Dendritic cell treated with granulocyte-macrophage colony-stimulating factor and Interleukin-4, amounts not matched to agents 40 ng/mL and 50 ng/mL, for 4 days (primary cell): ENCODE data around the gene RPL11.

Source experiments
- H3K27ac Mint-ChIP-seq: one replicate; pipeline ENCODE4 v1.8.0; 2022; ENCODE audit warnings: mild to moderate bottlenecking, mixed read lengths
- H3K27me3 Mint-ChIP-seq: one replicate; pipeline ENCODE4 v1.8.0; 2022; ENCODE audit warnings: mild to moderate bottlenecking, mixed read lengths
- H3K36me3 Mint-ChIP-seq: one replicate; pipeline ENCODE4 v1.8.0; 2022; ENCODE audit warnings: low read depth, mixed read lengths
- H3K4me1 Mint-ChIP-seq: one replicate; pipeline ENCODE4 v1.8.0; 2022; ENCODE audit warnings: low read depth, mixed read lengths
- H3K4me3 Mint-ChIP-seq: one replicate; pipeline ENCODE4 v1.8.0; 2022; ENCODE audit warnings: mild to moderate bottlenecking, moderate library complexity, mixed read lengths
- H3K9me3 Mint-ChIP-seq: one replicate; pipeline ENCODE4 v1.8.0; 2022; ENCODE audit warnings: mixed read lengths
- intact Hi-C: fragments of 100-400 bp; cut with micrococcal nuclease; formaldehyde crosslinking; loops from one replicate; pipeline ENCODE4 v1.15.0; 2022

Gene RPL11

GRCh38 chr1:23696335-23696989, 4.9 kb downstream of the RPL11 start:
- Mint-ChIP-seq H3K4me3 (no peak overlapping the region), H3K27me3 (no peaks in the 10 kb centered on the region), H3K27ac (no peak overlapping the region), H3K4me1 (peaks cover 52% of the 10 kb centered on the region), H3K36me3 (peaks cover 98% of the 10 kb centered on the region), H3K9me3 (no peaks in the 10 kb centered on the region)
- intact Hi-C loops, result no loop called here

- intact Hi-C loops, result no loop called here
- H3K4me3 Mint-ChIP-seq, result no peak overlapping the region
- H3K36me3 Mint-ChIP-seq, result peaks cover 98% of the 10 kb centered on the region
Measured at GRCh38 chr1:23698466-23698865, 6.9 kb downstream of the RPL11 start.

DNA sequence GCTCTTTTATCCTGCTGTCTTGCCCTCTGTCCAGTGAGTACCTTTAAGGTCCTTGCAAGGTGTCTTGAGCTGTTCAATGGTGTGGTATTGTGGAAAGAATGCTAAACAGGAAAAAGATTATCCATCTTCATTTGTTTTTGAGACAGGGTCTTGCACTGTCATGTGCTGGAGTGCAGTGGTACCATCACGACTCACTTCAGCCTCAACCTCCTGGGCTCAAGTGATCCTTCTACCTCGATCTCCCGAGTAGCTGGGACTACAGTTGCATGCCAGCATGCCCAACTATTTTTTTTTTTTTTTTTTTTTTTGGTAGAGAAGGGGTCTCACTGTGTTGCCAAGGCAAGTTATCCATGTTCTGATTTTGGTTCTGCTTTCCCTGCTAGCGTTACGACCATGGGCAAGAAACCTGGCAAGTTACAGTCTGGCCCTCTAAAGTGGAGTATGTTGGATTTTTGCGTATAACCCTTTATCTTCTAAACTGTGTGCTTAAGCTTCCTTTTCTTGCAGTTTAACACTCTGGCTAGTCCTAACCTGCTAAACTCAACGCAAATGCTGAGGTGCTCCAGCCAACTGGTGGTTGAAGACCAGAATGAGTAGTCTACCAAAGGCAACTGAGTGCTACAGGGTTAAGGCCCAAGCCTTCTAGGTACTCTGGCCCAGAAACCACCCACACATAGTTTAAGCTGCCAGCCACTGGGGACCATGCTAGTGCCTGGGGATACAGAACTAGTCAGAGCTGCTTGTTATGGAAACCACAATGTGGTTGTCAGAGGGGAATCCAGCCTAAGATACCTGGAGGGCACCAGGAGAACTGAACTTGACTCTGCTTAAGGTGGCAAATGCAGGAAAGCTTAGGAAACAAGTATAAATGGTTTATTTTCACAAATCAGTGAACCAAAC, 7.9 kb downstream of the RPL11 start:
- Mint-ChIP-seq H3K4me1 (peaks cover 28% of the 10 kb centered on the region), H3K27ac (no peak overlapping the region), H3K9me3 (no peaks in the 10 kb centered on the region), H3K36me3 (peaks cover 94% of the 10 kb centered on the region), H3K4me3 (no peak overlapping the region), H3K27me3 (no peaks in the 10 kb centered on the region)
- intact Hi-C loops, result no loop called here

More at GRCh38 chr1:23698466-23698865, 6.9 kb downstream of the RPL11 start:
- Mint-ChIP-seq H3K4me1 (peaks cover 39% of the 10 kb centered on the region), H3K27ac (no peak overlapping the region), H3K27me3 (no peaks in the 10 kb centered on the region), H3K9me3 (no peaks in the 10 kb centered on the region)

- peaks cover 12% of the 10 kb centered on the region for H3K4me1 Mint-ChIP-seq
- intact Hi-C loops, result no loop called here
- H3K9me3 Mint-ChIP-seq, result no peaks in the 10 kb centered on the region
- no peak overlapping the region for H3K4me3 Mint-ChIP-seq
- peaks cover 80% of the 10 kb centered on the region for H3K36me3 Mint-ChIP-seq
- peak overlapping the region; percentile 30 for H3K27ac Mint-ChIP-seq
- no peaks in the 10 kb centered on the region for H3K27me3 Mint-ChIP-seq
Measured at GRCh38 chr1:23701310-23701709, 9.7 kb downstream of the RPL11 start.

DNA sequence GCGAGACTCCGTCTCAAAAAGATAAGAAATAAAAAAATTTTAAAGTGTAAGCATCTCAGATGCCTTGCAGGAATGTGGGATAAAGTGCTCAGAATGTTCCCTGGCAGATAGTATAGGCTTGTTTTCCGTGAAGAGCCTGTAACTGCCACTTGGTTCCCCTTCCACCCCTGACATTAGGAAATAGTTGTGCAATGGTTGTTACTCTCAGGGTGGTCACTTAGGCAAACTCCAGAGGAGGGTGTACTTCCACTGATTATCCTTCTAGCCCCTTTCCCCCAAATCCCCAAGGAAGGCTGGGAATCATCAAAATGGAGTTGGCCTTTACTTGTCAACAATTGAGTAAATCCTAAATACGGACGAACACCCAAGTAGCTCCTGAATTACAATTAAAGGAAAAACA, 10.4 kb downstream of the RPL11 start:
- no peak overlapping the region for H3K4me3 Mint-ChIP-seq

DNA sequence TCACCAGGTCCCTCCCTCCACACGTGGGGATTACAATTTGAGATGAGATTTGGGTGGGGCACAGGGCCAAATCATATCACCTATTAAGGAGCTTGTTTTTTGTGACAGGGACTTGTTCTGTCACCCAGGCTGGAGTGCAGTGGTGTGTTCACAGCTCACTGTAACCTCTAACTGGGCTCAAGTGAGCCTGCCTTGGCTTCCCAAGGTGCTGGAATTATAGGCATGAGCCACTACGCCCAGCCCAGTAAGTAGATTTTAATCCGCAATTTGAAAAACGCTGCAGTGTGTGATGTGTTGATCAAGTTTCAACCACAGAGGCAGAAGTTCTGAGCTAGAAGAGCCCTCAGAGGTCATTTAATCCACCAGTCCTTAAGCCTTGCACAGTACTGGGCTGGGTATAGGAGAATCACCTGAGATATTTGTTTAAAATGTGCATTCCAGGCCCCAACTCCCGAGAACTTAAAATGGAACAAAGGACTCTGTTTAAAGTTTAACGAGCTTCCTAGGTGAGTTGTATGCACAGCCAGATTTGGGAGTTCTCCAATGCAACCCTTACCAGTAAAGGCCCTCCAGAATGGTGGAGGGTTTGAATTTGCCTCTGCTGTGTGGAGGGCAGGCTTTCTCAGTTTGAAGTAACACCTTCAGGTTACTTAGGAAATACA, 13.4 kb downstream of the RPL11 start:
- H3K27me3 Mint-ChIP-seq, result no peaks in the 10 kb centered on the region
- H3K4me3 Mint-ChIP-seq, result no peak overlapping the region
- no peak overlapping the region for H3K27ac Mint-ChIP-seq
- H3K9me3 Mint-ChIP-seq, result no peaks in the 10 kb centered on the region
- intact Hi-C loops, result no loop called here
- peaks cover 5% of the 10 kb centered on the region for H3K4me1 Mint-ChIP-seq
- H3K36me3 Mint-ChIP-seq, result peaks cover 58% of the 10 kb centered on the region

More for the DNA sequence above, 10.4 kb downstream of the RPL11 start:
- Mint-ChIP-seq H3K4me1 (peaks cover 6% of the 10 kb centered on the region), H3K27me3 (no peaks in the 10 kb centered on the region), H3K27ac (peak overlapping the region; percentile 30), H3K9me3 (no peaks in the 10 kb centered on the region), H3K36me3 (peaks cover 73% of the 10 kb centered on the region)
- intact Hi-C loops, result no loop called here

DNA sequence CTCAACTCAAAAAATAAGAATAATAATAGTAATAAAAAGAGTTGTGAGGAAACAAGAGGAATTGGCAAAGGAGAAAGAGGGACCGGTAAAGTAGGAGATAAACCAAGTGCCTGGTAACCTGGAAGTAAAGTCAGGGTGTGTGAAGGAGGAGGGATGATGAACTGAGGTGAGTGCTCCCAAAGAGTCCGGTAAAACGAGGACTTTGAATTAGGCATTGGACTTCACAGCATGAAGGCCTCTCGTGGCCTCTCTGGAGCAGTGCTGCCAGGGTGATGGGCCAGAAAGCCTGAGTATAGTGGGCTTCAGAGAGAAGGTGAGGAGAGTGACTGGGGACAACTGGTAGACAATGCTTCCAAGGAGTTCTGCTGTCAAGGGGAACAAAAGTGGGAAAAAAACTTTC, 17.6 kb downstream of the RPL11 start:
- peaks cover 5% of the 10 kb centered on the region for H3K4me1 Mint-ChIP-seq
- H3K27me3 Mint-ChIP-seq, result no peaks in the 10 kb centered on the region
- no peak overlapping the region for H3K27ac Mint-ChIP-seq
- no peak overlapping the region for H3K4me3 Mint-ChIP-seq
- H3K36me3 Mint-ChIP-seq, result peaks cover 26% of the 10 kb centered on the region
- no peaks in the 10 kb centered on the region for H3K9me3 Mint-ChIP-seq
- intact Hi-C loops, result no loop called here

DNA sequence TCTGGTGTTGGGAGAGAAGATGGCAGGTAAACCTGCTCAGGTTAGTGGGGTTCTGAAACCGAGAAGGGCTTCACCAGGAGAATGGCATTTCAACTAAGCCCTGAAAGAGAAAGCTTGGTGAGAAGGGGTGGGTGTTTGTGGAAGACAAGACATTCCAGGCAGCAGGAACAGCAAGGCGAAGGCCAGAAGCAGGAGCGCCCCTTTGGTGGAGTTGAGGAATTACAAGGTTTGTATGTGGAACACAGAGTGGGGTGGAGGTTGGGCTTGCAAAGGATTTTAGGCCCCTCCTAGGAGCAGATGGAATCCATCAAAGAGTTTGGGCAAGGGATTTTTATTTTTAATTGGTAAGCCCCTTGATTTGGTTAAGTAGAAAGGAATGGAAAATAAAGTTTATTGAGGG, 26.9 kb downstream of the RPL11 start:
- H3K27me3 Mint-ChIP-seq, result no peaks in the 10 kb centered on the region
- no peak overlapping the region for H3K27ac Mint-ChIP-seq
- H3K9me3 Mint-ChIP-seq, result no peaks in the 10 kb centered on the region
- H3K4me1 Mint-ChIP-seq, result peaks cover 15% of the 10 kb centered on the region
- intact Hi-C loops, result loop anchor here (5.0 kb wide), 1 partner anchor 34 kb away; no protein-coding TSS in a partner anchor
- no peak overlapping the region for H3K4me3 Mint-ChIP-seq
- H3K36me3 Mint-ChIP-seq, result peaks cover 5% of the 10 kb centered on the region

GRCh38 chr1:23719162-23719820, 27.7 kb downstream of the RPL11 start:
- Mint-ChIP-seq H3K36me3 (peaks cover 5% of the 10 kb centered on the region), H3K4me3 (no peak overlapping the region), H3K27me3 (no peaks in the 10 kb centered on the region), H3K9me3 (no peaks in the 10 kb centered on the region), H3K27ac (no peak overlapping the region), H3K4me1 (peaks cover 21% of the 10 kb centered on the region)
- intact Hi-C loops, result loop anchor here (5.0 kb wide), 1 partner anchor 33 kb away; no protein-coding TSS in a partner anchor

DNA sequence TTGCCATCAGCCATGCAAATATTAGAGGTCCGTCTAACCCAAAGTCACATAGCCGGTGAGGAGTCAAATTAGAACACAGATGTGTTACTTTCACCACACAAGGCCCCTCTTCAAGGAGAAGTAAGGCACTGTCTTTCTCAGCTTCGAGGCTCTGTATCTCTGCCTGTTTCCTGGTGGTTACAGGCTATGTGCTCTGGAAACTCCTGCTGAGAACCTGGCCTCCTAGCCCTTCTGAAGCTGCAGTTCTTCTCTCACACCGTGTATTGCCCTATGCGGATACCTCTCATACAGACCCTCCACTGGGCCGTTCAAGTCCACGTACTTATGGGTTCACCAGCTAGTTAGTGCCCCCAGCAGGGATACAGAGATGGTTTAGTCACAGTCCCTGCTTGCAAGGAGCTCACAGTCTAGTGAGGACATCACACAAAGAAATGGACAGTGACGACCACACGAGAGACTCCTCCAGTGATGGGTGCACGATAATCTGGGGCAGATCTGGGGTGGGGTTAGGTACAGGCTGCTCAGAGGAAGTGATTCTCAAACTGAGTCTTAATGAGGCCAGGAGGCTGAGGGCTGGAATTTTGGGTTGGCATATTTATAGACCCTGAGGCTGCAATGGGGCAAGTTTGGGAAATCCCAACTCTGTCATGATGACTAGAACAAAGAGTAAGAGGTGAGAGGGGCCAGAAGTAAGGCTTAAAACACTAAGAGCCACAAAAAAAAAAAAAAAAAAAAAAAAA, 28.8 kb downstream of the RPL11 start:
- Mint-ChIP-seq H3K9me3 (no peaks in the 10 kb centered on the region), H3K27me3 (no peaks in the 10 kb centered on the region), H3K4me1 (peaks cover 21% of the 10 kb centered on the region), H3K36me3 (peaks cover 5% of the 10 kb centered on the region), H3K27ac (no peak overlapping the region), H3K4me3 (no peak overlapping the region)
- intact Hi-C loops, result no loop called here

DNA sequence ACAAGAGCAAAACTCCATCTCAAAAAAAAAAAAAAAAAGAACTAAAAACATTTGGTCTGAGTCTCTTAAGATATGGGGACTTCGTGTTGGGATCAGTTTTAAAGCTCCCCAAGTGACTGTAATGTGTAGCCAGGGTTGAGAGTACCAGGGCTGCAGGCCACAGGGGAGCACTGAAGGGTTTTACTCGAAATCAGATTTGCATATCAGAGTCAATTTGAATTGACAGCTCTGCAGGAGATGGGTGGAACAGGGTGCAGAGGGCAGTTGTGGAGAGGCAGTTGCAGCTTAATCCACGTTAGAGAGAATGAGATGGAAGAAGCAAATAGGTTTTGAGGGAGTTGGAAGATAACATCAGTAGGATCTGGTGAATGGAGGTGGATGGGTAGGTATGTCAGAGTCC, 31.0 kb downstream of the RPL11 start:
- Mint-ChIP-seq H3K27ac (no peak overlapping the region), H3K4me1 (peaks cover 34% of the 10 kb centered on the region), H3K36me3 (peaks cover 5% of the 10 kb centered on the region), H3K4me3 (no peak overlapping the region), H3K27me3 (no peaks in the 10 kb centered on the region), H3K9me3 (no peaks in the 10 kb centered on the region)
- intact Hi-C loops, result no loop called here

- Mint-ChIP-seq H3K27me3 (no peaks in the 10 kb centered on the region), H3K4me3 (no peak overlapping the region), H3K27ac (no peak overlapping the region), H3K9me3 (no peaks in the 10 kb centered on the region), H3K36me3 (no peaks in the 10 kb centered on the region), H3K4me1 (peaks cover 57% of the 10 kb centered on the region)
- intact Hi-C loops, result no loop called here
Measured at GRCh38 chr1:23726686-23727085, 35.1 kb downstream of the RPL11 start.

DNA sequence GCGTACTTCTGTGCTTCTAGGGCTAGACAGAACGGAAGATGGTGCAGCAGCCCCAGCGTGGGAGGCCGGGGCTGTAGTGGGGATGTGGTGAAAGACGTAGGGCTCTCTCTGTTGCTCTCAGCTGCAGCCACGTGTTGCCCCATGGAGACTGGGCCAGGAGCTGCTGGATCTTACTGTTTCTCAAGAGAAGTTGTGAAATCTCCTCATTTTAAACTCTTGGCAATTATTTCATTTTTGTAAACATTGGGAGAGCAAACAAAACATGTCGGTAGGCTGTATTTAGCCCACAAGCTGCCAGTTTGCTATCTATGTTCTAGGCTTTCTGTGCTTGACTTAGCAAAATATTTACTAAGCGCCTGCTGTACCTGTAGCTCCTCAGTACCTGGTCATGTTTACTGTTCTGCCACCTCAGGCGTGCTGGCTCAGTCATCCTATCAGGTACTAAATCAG, 35.8 kb downstream of the RPL11 start:
- H3K9me3 Mint-ChIP-seq, result no peaks in the 10 kb centered on the region
- no peak overlapping the region for H3K4me3 Mint-ChIP-seq
- peak overlapping the region; percentile 75 for H3K27ac Mint-ChIP-seq
- no peaks in the 10 kb centered on the region for H3K27me3 Mint-ChIP-seq
- H3K4me1 Mint-ChIP-seq, result peaks cover 64% of the 10 kb centered on the region
- H3K36me3 Mint-ChIP-seq, result no peaks in the 10 kb centered on the region
- intact Hi-C loops, result no loop called here
